ENCODE data around the gene HIF3A. TPM values are rescaled to one million over a fixed set of nuclear protein-coding genes. Genes with fewer than 3 reads are reported as not detected.

HIF3A gene
- total RNA-seq, 1 donor from 2014 or later, result 12.6 TPM

DNA sequence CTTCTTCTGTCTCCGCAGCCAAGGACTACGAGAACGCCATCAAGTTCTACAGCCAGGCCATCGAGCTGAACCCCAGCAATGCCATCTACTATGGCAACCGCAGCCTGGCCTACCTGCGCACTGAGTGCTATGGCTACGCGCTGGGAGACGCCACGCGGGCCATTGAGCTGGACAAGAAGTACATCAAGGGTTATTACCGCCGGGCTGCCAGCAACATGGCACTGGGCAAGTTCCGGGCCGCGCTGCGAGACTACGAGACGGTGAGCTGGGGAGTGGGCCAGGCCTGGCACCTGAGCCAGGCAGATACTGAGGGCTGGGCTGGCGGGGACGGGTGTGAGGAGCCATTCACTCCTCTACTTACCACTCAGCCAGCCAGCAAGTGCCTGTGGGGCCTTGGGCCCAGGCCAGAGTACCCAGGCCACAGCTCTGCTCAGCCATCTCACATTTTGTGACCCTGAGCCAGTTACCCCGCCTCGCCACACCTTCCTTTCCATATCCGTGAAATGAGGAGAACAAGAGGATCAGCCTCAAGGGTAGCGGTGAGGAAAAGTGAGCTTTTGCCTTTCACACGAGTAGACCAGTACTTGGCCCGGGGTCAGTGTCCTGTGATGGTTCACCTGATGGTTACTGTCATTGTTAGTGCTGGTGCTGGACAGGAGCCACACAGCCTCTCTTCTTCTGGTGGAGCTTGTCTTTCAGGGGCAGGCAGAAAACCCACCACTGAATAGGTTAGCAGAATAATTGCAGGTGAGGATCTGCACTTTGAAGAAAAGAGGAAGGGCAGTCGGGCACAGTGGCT is 57.1 kb downstream of the HIF3A start:
- no peak overlapping the region for H3K4me2 ChIP-seq (ENCODE audit: low read length)
- H3K4me1 ChIP-seq (ENCODE audit: insufficient read depth, low read length), result peaks cover 38% of the 10 kb centered on the region
- H3K27me3 ChIP-seq (ENCODE audit: insufficient read depth, low read length), result no peaks in the 10 kb centered on the region
- FAIRE-seq, result no peak
- H3K9ac ChIP-seq (ENCODE audit: low read length), result no peak overlapping the region
- DNase-seq (ENCODE audit: low read depth), result no peak
- no peak overlapping the region for H2AFZ ChIP-seq (ENCODE audit: low read depth, low read length)
- no peaks in the 10 kb centered on the region for H3K9me3 ChIP-seq (ENCODE audit: insufficient read depth, low read depth, low read length)
- H3K27ac Mint-ChIP-seq (ENCODE audit: unreplicated experiment), result no peak overlapping the region
- peaks cover 34% of the 10 kb centered on the region for H3K4me1 Mint-ChIP-seq (ENCODE audit: low read depth, unreplicated experiment)
- H3K27me3 Mint-ChIP-seq (ENCODE audit: low read depth, unreplicated experiment), result no peaks in the 10 kb centered on the region
- H4K20me1 ChIP-seq (ENCODE audit: insufficient read depth, low read length), result peaks cover 72% of the 10 kb centered on the region
- H3K27ac ChIP-seq (ENCODE audit: low read depth, low read length), result no peak overlapping the region
- H3K36me3 Mint-ChIP-seq (ENCODE audit: low read depth, unreplicated experiment), result peaks cover 8% of the 10 kb centered on the region
- TF ChIP-seq EZH2 (IDR thresholded peaks at IDR 0.05; ENCODE audit: insufficient read depth, low read length), result no peak
- TF ChIP-seq, protein P1, sequence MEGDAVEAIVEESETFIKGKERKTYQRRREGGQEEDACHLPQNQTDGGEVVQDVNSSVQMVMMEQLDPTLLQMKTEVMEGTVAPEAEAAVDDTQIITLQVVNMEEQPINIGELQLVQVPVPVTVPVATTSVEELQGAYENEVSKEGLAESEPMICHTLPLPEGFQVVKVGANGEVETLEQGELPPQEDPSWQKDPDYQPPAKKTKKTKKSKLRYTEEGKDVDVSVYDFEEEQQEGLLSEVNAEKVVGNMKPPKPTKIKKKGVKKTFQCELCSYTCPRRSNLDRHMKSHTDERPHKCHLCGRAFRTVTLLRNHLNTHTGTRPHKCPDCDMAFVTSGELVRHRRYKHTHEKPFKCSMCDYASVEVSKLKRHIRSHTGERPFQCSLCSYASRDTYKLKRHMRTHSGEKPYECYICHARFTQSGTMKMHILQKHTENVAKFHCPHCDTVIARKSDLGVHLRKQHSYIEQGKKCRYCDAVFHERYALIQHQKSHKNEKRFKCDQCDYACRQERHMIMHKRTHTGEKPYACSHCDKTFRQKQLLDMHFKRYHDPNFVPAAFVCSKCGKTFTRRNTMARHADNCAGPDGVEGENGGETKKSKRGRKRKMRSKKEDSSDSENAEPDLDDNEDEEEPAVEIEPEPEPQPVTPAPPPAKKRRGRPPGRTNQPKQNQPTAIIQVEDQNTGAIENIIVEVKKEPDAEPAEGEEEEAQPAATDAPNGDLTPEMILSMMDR (IDR thresholded peaks at IDR 0.05; ENCODE audit: insufficient read depth, low read depth, low read length), result no peak
- no peak overlapping the region for H3K4me3 ChIP-seq (ENCODE audit: insufficient read depth, low read depth, low read length)
- H3K9me3 Mint-ChIP-seq (ENCODE audit: unreplicated experiment), result no peaks in the 10 kb centered on the region
- H3K36me3 ChIP-seq (ENCODE audit: insufficient read depth, low read length), result peaks cover 18% of the 10 kb centered on the region
- H3K79me2 ChIP-seq (ENCODE audit: insufficient read depth, low read length), result peaks cover 90% of the 10 kb centered on the region
- no peak overlapping the region for H3K4me3 Mint-ChIP-seq (ENCODE audit: unreplicated experiment)

DNA sequence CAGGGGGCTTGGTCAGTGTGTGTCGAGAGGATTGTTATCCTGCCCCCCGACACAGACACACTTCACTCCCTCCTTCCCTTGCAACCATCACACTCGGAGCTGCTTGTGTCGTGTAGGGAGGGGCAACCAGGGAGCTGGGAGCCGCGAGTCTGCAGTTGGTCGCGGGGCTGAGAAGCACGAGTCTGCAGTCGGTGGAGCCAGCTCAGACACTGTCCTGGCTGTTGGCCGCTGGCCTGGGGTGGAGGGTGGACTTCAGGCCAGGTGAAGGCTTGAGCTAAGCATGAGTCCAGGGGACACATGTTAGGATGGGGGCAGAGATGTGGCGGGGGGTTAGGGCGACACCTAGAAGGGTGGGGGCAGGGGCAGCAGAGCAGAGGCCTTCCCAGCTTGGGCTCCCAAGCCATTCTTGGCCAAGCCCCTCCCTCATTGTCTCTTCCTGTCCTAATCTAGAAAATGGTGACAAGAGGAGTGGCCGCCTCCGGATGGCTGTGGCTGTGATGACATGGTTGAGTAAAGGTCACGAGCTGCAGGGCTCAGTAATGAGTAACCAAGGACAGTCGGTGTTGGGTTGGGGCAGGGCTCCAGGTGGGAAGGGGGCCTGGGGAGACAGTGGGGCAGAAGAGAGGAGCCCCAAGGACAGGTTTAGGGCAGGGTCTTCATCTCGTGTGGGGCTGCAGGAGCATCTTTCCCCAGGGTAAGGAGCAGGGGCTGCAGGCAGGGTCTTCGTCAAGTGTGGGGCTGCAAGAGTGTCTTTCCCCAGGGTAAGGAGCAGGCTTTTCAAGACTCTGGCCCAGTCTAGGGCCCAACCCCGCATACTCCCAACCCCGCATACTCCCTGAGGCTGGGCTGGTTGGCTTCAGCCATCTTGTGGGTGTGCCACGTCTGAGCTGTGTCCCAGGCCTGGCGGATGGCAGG is 58.6 kb downstream of the HIF3A start:
- no peak overlapping the region for H3K27ac ChIP-seq (ENCODE audit: low read depth, low read length)
- H3K36me3 ChIP-seq (ENCODE audit: insufficient read depth, low read length), result peaks cover 18% of the 10 kb centered on the region
- H2AFZ ChIP-seq (ENCODE audit: low read depth, low read length), result no peak overlapping the region
- no peaks in the 10 kb centered on the region for H3K9me3 ChIP-seq (ENCODE audit: insufficient read depth, low read depth, low read length)
- no peak overlapping the region for H3K4me3 ChIP-seq (ENCODE audit: insufficient read depth, low read depth, low read length)
- no peak overlapping the region for H3K9ac ChIP-seq (ENCODE audit: low read length)
- peaks cover 6% of the 10 kb centered on the region for H3K36me3 Mint-ChIP-seq (ENCODE audit: low read depth, unreplicated experiment)
- TF ChIP-seq, protein P1 (IDR thresholded peaks at IDR 0.05; ENCODE audit: insufficient read depth, low read depth, low read length), result no peak
- TF ChIP-seq EZH2 (IDR thresholded peaks at IDR 0.05; ENCODE audit: insufficient read depth, low read length), result no peak
- no peak overlapping the region for H3K27ac Mint-ChIP-seq (ENCODE audit: unreplicated experiment)
- peaks cover 90% of the 10 kb centered on the region for H3K79me2 ChIP-seq (ENCODE audit: insufficient read depth, low read length)
- no peak for DNase-seq (ENCODE audit: low read depth)
- no peak overlapping the region for H3K4me3 Mint-ChIP-seq (ENCODE audit: unreplicated experiment)
- H3K27me3 Mint-ChIP-seq (ENCODE audit: low read depth, unreplicated experiment), result no peaks in the 10 kb centered on the region
- H3K27me3 ChIP-seq (ENCODE audit: insufficient read depth, low read length), result no peaks in the 10 kb centered on the region
- peaks cover 58% of the 10 kb centered on the region for H4K20me1 ChIP-seq (ENCODE audit: insufficient read depth, low read length)
- H3K4me1 ChIP-seq (ENCODE audit: insufficient read depth, low read length), result peaks cover 33% of the 10 kb centered on the region
- no peak for FAIRE-seq
- no peaks in the 10 kb centered on the region for H3K9me3 Mint-ChIP-seq (ENCODE audit: unreplicated experiment)
- H3K4me1 Mint-ChIP-seq (ENCODE audit: low read depth, unreplicated experiment), result peaks cover 25% of the 10 kb centered on the region
- no peak overlapping the region for H3K4me2 ChIP-seq (ENCODE audit: low read length)

All from astrocyte (in vitro differentiated cells and primary cell).